Lower lobe of right lung (tissue), 2 donors: ENCODE measurements around the gene C6orf58. TPM values are rescaled to one million over a fixed set of nuclear protein-coding genes. Genes with fewer than 3 reads are reported as not detected.

Experiments
- ATAC-seq, 2 donors: fragments of 200-7000 bp; cut with Tn5 transposase; one replicate each; pipeline ENCODE4 v1.9.1; 2020 to 2022; ENCODE audit warnings: mild to moderate bottlenecking in 2 of 2, moderate library complexity in 2 of 2
- DNase-seq: peaks from one replicate; pipeline ENCODE4 v3.0.0-alpha.2; 2020
- H3K27ac ChIP-seq: fragments of 200-600 bp; one replicate; pipeline ENCODE4 v1.8.0; 2022
- H3K27me3 ChIP-seq: fragments of 200-600 bp; one replicate; pipeline ENCODE4 v1.8.0; 2022; ENCODE audit warnings: low read depth
- H3K36me3 ChIP-seq: fragments of 200-600 bp; one replicate; pipeline ENCODE4 v1.8.0; 2022; ENCODE audit warnings: mild to moderate bottlenecking
- H3K4me1 ChIP-seq: fragments of 200-600 bp; one replicate; pipeline ENCODE4 v1.8.0; 2022
- H3K4me3 ChIP-seq: fragments of 200-600 bp; one replicate; pipeline ENCODE4 v1.8.0; 2022; ENCODE audit warnings: mild to moderate bottlenecking
- H3K9me3 ChIP-seq: fragments of 200-600 bp; one replicate; pipeline ENCODE4 v1.8.0; 2022
- intact Hi-C: fragments of 100-400 bp; cut with DNase I; formaldehyde crosslinking; loops from one replicate; pipeline ENCODE4 v1.11.0; 2022
- total RNA-seq: library from RNA; stranded (reverse); fragmentation: NEBNext Ultra II Directional; extraction: Animal tissue kit (Norgen Biotek cat#: 25700); gene quantifications from one replicate; pipeline ENCODE4 v1.2.1, GENCODE V29; 2021
- TF ChIP-seq, protein P1 (sequence below): fragments of 200-600 bp; IDR thresholded peaks from one replicate; pipeline ENCODE4 v1.8.0; 2022; ENCODE audit warnings: antibody characterized with exemption, mild to moderate bottlenecking
- donor health status: DM: no; HTN: yes; CAD: no; lungs with severe emphysema.

C6orf58 gene
- total RNA-seq, 1 donor from 2014 or later, result not detected

DNA sequence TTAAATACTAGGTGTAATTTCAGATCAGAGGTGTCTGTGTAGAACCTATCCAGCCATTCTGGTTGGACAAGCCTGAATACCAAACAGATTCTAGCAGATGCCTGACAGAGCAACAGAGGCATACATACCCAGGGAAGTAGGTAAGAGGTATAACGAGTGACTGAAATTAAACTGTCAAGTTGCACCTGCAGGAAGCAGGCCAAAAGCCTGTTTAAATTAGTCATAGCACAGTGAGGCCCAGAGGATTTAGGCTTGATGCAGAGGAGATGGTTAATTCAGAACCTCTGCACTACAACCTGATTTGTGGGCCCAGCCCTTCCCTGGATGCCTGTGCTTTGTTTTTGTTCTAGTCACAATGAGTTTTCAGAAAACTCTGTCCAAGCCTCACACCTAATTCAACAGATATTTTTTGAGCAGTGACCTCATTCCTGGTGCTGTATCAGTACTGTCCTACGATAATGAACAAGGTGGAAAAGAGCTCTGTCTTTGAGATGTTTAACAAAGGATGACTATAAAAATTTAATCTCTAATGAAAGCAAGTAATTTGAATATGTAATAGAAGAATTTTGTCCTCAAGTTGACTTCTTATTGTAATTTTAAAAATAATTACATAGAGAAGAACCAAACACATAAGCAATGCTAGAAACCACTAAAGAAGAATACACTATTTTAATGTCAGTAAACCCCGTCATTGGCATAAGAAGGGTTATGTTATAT, 31.7 kb downstream of the C6orf58 start:
- intact Hi-C loops, result no loop called here
- DNase-seq (no peak), ATAC-seq (no peak)
- no peaks in the 10 kb centered on the region for H3K27me3 ChIP-seq
- H3K4me3 ChIP-seq, result no peak overlapping the region
- no peaks in the 10 kb centered on the region for H3K4me1 ChIP-seq
- no peaks in the 10 kb centered on the region for H3K9me3 ChIP-seq
- H3K36me3 ChIP-seq, result no peaks in the 10 kb centered on the region
- TF ChIP-seq, protein P1, sequence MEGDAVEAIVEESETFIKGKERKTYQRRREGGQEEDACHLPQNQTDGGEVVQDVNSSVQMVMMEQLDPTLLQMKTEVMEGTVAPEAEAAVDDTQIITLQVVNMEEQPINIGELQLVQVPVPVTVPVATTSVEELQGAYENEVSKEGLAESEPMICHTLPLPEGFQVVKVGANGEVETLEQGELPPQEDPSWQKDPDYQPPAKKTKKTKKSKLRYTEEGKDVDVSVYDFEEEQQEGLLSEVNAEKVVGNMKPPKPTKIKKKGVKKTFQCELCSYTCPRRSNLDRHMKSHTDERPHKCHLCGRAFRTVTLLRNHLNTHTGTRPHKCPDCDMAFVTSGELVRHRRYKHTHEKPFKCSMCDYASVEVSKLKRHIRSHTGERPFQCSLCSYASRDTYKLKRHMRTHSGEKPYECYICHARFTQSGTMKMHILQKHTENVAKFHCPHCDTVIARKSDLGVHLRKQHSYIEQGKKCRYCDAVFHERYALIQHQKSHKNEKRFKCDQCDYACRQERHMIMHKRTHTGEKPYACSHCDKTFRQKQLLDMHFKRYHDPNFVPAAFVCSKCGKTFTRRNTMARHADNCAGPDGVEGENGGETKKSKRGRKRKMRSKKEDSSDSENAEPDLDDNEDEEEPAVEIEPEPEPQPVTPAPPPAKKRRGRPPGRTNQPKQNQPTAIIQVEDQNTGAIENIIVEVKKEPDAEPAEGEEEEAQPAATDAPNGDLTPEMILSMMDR, result no peak
- no peak overlapping the region for H3K27ac ChIP-seq

DNA sequence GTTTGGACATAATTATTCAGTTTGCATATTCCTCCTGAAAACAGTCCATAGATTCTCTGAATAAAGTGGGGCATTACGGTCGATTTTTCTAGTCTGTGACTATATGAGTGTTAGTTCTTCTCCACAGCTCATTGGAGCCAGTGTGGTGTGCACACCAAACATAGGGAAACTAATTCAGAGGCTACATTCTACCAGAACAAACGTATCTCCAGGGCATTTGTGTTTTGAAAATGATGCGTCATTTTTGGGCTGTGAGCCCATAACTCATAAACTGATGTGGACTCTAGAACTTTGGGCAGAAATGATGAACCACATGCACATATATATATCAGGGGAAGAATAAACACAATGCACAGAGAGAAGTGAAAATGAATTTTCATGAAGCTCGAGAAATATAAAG, 41.8 kb downstream of the C6orf58 start:
- Histone ChIP-seq H3K9me3 (no peaks in the 10 kb centered on the region), H3K4me3 (no peak overlapping the region), H3K36me3 (no peaks in the 10 kb centered on the region), H3K27ac (no peak overlapping the region), H3K4me1 (no peaks in the 10 kb centered on the region), H3K27me3 (no peaks in the 10 kb centered on the region)
- ATAC-seq (no peak), DNase-seq (no peak)
- TF ChIP-seq, protein P1, result no peak
- intact Hi-C loops, result no loop called here

DNA sequence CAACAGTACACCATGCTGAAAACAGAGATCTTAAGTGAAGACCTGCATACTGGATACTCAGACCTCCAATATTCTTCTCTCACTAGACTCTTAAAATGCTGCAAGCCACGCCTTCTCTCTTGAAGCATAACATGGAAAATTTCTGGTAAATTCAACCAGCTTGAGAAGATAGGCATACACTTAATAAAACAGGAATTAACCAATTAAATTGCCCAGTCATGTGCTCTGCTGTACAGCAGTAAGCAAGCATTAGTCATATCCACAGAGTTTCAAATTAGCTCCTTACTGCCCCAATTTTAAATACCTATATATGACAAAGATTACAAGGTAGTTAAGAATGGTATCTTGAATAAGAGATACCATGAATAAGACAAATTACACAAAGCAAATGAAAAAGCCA, 53.8 kb downstream of the C6orf58 start:
- TF ChIP-seq, protein P1, result no peak
- Histone ChIP-seq H3K27me3 (no peaks in the 10 kb centered on the region), H3K4me1 (no peaks in the 10 kb centered on the region), H3K9me3 (no peaks in the 10 kb centered on the region), H3K36me3 (no peaks in the 10 kb centered on the region), H3K27ac (no peak overlapping the region), H3K4me3 (no peak overlapping the region)
- DNase-seq (no peak), ATAC-seq (no peak)
- intact Hi-C loops, result no loop called here

DNA sequence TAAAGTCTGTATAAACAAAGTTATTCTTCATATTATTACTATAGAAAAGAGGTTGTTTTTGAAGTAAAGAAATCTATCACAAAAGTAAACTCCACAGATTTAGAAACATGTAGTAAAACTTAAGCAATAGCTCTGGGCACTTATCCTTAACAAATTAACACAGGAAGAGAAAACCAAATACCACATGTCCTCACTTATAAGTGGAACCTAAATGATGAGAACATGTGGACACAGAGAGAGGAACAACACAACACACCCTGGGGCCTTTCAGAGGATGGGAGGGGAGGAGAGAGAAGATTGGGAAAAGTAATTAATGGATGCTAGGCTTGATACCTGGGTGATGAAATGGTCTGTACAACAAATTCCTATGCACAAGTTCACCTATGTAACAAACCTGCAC, 57.2 kb downstream of the C6orf58 start:
- TF ChIP-seq, protein P1, result no peak
- Histone ChIP-seq H3K9me3 (no peaks in the 10 kb centered on the region), H3K27me3 (no peaks in the 10 kb centered on the region), H3K4me1 (no peaks in the 10 kb centered on the region), H3K36me3 (no peaks in the 10 kb centered on the region), H3K27ac (no peak overlapping the region), H3K4me3 (no peak overlapping the region)
- no peak for ATAC-seq
- intact Hi-C loops, result no loop called here
- no peak for DNase-seq

DNA sequence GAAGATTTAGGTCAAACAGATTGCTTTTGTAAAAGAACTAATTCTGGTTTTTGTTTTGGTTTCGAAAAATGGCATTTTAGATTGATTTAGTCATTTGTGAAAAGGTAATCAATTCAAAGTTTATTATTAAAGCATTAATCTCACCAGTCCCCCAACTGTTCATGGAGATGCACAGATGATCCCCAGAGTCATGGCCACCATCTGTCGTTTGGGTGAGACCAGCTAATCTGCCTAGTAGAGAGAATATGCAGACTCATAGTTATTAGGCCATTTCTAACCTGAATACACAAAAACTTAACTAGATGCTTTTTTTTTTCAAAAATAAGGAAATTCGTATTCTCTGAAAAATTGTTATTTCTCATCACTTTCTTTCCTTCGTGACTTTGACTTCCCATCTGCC, 58.1 kb downstream of the C6orf58 start:
- Histone ChIP-seq H3K27me3 (no peaks in the 10 kb centered on the region), H3K4me3 (no peak overlapping the region), H3K36me3 (no peaks in the 10 kb centered on the region), H3K27ac (no peak overlapping the region), H3K4me1 (no peaks in the 10 kb centered on the region), H3K9me3 (no peaks in the 10 kb centered on the region)
- TF ChIP-seq, protein P1, result no peak
- DNase-seq (no peak), ATAC-seq (no peak)
- intact Hi-C loops, result no loop called here
